ENCODE results near the gene RENBP. TPM values are rescaled to one million over a fixed set of nuclear protein-coding genes. Genes with fewer than 3 reads are reported as not detected.

The RENBP gene
- total and polyA plus RNA-seq, 9 of the 15 experiments (the other 6 are each of a cell fraction or from before 2014, with no cell fraction given), result 0.07 to 14.8 (median 10.6) TPM; not detected in 1

DNA sequence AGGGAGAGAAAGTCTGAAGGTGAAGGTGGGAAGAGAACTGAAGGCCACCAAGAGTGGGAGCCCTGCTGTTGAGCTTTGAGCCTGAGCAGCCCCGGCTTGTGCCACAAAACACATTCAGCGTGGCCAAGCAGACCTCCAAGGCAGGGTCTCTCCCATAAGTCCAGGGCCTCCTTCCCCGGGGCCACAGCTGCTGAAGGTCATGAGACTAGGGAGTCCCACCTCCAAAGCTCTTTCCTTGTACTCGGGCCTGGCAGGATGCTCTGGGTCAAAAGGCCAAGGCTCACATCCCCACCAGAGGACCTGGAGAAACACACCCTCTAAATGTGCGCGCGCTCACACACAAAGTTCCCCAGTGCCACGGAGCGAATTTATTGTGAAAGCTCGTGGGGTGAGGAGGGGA, 14.9 kb downstream of the RENBP start (continued):
- no peak for TF ChIP-seq CCAR2 (IDR thresholded peaks at IDR 0.05; ENCODE audit: low read depth, low read length)
- no peak for TF ChIP-seq NCOA6 (IDR thresholded peaks at IDR 0.05)
- TF ChIP-seq, protein P1, sequence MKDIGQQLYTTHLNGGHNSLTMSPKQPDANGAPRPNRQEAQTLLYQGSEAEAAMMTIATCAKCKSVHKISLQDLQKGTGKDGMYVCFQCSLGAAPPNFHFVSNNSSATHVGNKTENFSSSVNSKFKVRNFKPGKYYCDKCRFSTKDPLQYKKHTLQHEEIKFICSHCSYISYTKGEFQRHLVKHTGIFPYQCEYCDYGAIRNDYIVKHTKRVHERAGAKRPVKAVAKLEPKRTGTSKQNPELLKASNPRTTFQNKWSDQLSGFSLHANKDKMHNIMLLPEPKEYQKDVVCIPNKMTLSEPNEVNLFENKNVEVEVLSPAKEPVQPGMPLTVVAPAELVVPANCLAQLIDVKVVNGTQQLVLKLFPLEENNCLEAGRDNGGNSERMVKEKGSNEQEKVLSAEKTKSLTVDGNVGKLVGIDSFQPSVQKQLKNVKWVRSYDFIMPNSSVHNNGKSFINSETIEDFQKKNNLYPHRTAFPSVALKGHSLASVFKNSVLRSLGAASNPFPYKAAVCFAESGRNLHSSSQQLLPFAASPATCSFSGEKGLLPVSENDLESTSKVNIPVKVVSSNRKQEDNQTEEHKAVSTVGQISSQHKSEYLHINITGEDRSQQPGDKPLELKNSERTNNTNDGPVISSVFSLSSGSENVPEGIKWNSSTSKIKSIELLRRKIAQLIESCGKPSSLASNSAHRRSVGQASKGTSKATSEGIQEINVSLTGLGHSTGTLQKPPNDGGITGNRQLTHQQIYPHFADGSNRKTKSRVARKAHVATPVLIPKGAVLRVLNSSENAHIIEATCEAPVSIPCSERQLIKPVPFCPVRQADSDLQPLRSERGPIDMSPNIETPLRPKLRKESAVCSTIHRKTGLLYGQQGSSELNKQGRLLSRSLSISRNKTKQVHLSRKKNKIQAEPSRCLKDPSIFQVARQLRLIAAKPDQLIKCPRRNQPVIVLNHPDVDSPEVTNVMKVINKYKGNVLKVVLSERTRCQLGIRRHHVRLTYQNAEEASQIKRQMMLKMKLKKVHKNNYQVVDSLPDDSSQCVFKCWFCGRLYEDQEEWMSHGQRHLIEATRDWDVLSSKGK (CRISPR knock-in tag; IDR thresholded peaks at IDR 0.05), result no peak

DNA sequence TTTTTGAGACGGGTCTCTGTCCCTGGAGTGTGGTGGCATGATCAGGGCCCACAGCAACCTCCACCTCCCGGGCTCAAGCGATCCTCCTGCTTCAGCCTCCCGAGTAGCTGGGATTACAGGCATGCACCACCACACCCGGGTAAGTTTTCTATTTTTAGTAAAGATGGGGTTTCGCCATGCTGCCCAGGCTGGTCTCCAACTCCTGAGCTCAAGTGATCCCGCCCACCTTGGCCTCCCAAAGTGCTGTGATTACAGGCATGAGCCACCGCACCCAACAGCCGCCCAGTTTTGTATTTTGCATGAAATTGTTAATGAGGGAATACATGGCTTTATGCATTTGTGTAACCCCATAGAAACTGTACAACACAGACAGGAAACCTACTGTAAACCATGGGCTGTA, 15.6 kb downstream of the RENBP start:
- Histone ChIP-seq H3K36me3 (ENCODE audit: control insufficient read depth, insufficient read depth, low read length) (peaks cover 52% of the 10 kb centered on the region), H3K4me3 (no peak overlapping the region), H3K4me1 (replicated peaks in 1 of 2; ENCODE audit: control insufficient read depth in 2 of 2, insufficient read depth in 2 of 2, low read length in 2 of 2) (peaks cover 32 to 66% of the 10 kb centered on the region in 2 experiments; a peak in 4 of 5 replicates), H4K20me1 (replicated peaks; ENCODE audit: control insufficient read depth, insufficient read depth, low read length) (no peaks in the 10 kb centered on the region), H3K27ac (ENCODE audit: extremely low read depth, low read depth, low read length) (peak overlapping the region; percentile 54; the same call in 2 of the 3 replicates), H3K4me2 (ENCODE audit: insufficient read depth, low read length) (peak overlapping the region; percentile 65; the same call in 1 of the 2 replicates), H3K9me3 (replicated peaks; ENCODE audit: control insufficient read depth, insufficient read depth, low read depth, low read length) (no peaks in the 10 kb centered on the region), H3K79me2 (ENCODE audit: control insufficient read depth, insufficient read depth, low read length) (peaks cover 62% of the 10 kb centered on the region), H3K27me3 (ENCODE audit: control insufficient read depth in 2 of 2, insufficient read depth in 2 of 2, low read length in 2 of 2) (no peaks in the 10 kb centered on the region), H3K9me1 (ENCODE audit: control insufficient read depth, insufficient read depth, low read length) (no peaks in the 10 kb centered on the region), H3K9ac (ENCODE audit: insufficient read depth in 1 of 2, low read depth in 2 of 2, low read length in 2 of 2) (peak overlapping the region; percentile 17 to 70; a peak in 1 of 4 replicates), H2AFZ (ENCODE audit: low read depth, low read length) (no peak overlapping the region)
- in situ Hi-C loops (cut with MboI) (no loop called here), intact Hi-C loops (cut with micrococcal nuclease) (loop anchor here (1.0 to 5.0 kb wide), 2 partner anchors 18 to 162 kb away; no protein-coding TSS in a partner anchor)
- WGBS (ENCODE audit: insufficient coverage, low coverage, missing lambda C conversion rate), result 45% methylated on average over 5 of the region's 9 CpGs
- no TSS peak for BruUV-seq (replicated peaks)
- TF ChIP-seq, protein P2, sequence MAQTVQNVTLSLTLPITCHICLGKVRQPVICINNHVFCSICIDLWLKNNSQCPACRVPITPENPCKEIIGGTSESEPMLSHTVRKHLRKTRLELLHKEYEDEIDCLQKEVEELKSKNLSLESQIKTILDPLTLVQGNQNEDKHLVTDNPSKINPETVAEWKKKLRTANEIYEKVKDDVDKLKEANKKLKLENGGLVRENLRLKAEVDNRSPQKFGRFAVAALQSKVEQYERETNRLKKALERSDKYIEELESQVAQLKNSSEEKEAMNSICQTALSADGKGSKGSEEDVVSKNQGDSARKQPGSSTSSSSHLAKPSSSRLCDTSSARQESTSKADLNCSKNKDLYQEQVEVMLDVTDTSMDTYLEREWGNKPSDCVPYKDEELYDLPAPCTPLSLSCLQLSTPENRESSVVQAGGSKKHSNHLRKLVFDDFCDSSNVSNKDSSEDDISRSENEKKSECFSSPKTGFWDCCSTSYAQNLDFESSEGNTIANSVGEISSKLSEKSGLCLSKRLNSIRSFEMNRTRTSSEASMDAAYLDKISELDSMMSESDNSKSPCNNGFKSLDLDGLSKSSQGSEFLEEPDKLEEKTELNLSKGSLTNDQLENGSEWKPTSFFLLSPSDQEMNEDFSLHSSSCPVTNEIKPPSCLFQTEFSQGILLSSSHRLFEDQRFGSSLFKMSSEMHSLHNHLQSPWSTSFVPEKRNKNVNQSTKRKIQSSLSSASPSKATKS (CRISPR knock-in tag; IDR thresholded peaks at IDR 0.05), result no peak
- TF ChIP-seq NR4A1 (CRISPR knock-in tag; IDR thresholded peaks at IDR 0.05), result no peak
- no peak for TF ChIP-seq NR4A1 (tag; IDR thresholded peaks at IDR 0.05)
- TF ChIP-seq, protein P3, sequence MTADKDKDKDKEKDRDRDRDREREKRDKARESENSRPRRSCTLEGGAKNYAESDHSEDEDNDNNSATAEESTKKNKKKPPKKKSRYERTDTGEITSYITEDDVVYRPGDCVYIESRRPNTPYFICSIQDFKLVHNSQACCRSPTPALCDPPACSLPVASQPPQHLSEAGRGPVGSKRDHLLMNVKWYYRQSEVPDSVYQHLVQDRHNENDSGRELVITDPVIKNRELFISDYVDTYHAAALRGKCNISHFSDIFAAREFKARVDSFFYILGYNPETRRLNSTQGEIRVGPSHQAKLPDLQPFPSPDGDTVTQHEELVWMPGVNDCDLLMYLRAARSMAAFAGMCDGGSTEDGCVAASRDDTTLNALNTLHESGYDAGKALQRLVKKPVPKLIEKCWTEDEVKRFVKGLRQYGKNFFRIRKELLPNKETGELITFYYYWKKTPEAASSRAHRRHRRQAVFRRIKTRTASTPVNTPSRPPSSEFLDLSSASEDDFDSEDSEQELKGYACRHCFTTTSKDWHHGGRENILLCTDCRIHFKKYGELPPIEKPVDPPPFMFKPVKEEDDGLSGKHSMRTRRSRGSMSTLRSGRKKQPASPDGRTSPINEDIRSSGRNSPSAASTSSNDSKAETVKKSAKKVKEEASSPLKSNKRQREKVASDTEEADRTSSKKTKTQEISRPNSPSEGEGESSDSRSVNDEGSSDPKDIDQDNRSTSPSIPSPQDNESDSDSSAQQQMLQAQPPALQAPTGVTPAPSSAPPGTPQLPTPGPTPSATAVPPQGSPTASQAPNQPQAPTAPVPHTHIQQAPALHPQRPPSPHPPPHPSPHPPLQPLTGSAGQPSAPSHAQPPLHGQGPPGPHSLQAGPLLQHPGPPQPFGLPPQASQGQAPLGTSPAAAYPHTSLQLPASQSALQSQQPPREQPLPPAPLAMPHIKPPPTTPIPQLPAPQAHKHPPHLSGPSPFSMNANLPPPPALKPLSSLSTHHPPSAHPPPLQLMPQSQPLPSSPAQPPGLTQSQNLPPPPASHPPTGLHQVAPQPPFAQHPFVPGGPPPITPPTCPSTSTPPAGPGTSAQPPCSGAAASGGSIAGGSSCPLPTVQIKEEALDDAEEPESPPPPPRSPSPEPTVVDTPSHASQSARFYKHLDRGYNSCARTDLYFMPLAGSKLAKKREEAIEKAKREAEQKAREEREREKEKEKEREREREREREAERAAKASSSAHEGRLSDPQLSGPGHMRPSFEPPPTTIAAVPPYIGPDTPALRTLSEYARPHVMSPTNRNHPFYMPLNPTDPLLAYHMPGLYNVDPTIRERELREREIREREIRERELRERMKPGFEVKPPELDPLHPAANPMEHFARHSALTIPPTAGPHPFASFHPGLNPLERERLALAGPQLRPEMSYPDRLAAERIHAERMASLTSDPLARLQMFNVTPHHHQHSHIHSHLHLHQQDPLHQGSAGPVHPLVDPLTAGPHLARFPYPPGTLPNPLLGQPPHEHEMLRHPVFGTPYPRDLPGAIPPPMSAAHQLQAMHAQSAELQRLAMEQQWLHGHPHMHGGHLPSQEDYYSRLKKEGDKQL (CRISPR knock-in tag; IDR thresholded peaks at IDR 0.05; ENCODE audit: borderline replicate concordance), result no peak
- POLR2A ChIA-PET, result interaction anchor here (0.5 to 1.7 kb wide), 5 partner anchors 8 to 147 kb away, joined by 3 to 5 read pairs (median 3); partner anchors contain the start of genes IDH3G and SSR4
- ATAC-seq, result no peak
- DNase-seq (ENCODE audit: extremely low read depth in 1 of 4, low spot score in 3 of 4), result no peak
- CTCF ChIA-PET (ENCODE audit: low intra/inter-chr PET ratio), result no interaction called here
- FAIRE-seq, result no peak
